NCI-H2171 treated with DMSO at 0.1 percent for 48 hours (cell line): ENCODE measurements around the gene MILR1.
"Not testable (repeated sequence)": the region's sequence is repeated elsewhere in the genome, so short reads cannot be mapped to it uniquely, and the experiment has no call there.

ENCODE experiments used
- DNase-seq: peaks from one replicate; lab custom pipeline; 2025; lab: John Stamatoyannopoulos, UW

The MILR1 gene

GRCh38 chr17:64428406-64428805, 20.5 kb upstream of the MILR1 start:
- DNase-seq, result no peak

GRCh38 chr17:64430036-64430435, 18.9 kb upstream of the MILR1 start:
- DNase-seq, result not testable (repeated sequence)

- no peak for DNase-seq
These were observed 17.4 kb upstream of the MILR1 start for GRCh38 chr17:64431534-64431933.

- no peak for DNase-seq
These were observed 10.9 kb upstream of the MILR1 start for GRCh38 chr17:64437944-64438525.

- DNase-seq, result not testable (repeated sequence)
These were observed 9.4 kb upstream of the MILR1 start for GRCh38 chr17:64439521-64439920.

- DNase-seq, result no peak
These were observed 9.0 kb upstream of the MILR1 start for GRCh38 chr17:64439956-64440355.

- DNase-seq, result no peak
These were observed 7.0 kb upstream of the MILR1 start for GRCh38 chr17:64441772-64442540.

GRCh38 chr17:64442541-64442971, 6.4 kb upstream of the MILR1 start:
- DNase-seq, result no peak

- no peak for DNase-seq
These were observed 5.7 kb upstream of the MILR1 start for GRCh38 chr17:64443086-64443760.

- DNase-seq, result no peak
These were observed 1.4 kb upstream of the MILR1 start for GRCh38 chr17:64447526-64447925.

- no peak for DNase-seq
These were observed 630 bp downstream of the MILR1 start for GRCh38 chr17:64449545-64449944.

GRCh38 chr17:64455993-64456885, 7.3 kb downstream of the MILR1 start:
- no peak for DNase-seq

GRCh38 chr17:64457156-64457555, 8.2 kb downstream of the MILR1 start:
- DNase-seq, result no peak

- DNase-seq, result no peak
These were observed 9.8 kb downstream of the MILR1 start for GRCh38 chr17:64458756-64459155.

GRCh38 chr17:64459284-64459747, 10.4 kb downstream of the MILR1 start:
- no peak for DNase-seq

GRCh38 chr17:64459818-64460217, 10.9 kb downstream of the MILR1 start:
- not testable (repeated sequence) for DNase-seq

GRCh38 chr17:64460955-64461354, 12.0 kb downstream of the MILR1 start:
- no peak for DNase-seq

GRCh38 chr17:64461788-64462187, 12.9 kb downstream of the MILR1 start:
- no peak for DNase-seq

- DNase-seq, result no peak
These were observed 17.3 kb downstream of the MILR1 start for GRCh38 chr17:64466019-64466735.

- DNase-seq, result not testable (repeated sequence)
These were observed 17.9 kb downstream of the MILR1 start for GRCh38 chr17:64466834-64467233.

- no peak for DNase-seq
These were observed 21.7 kb downstream of the MILR1 start for GRCh38 chr17:64470625-64471024.
